Stimulated activated CD4-positive, alpha-beta T cell treated with anti-CD3 and anti-CD28 coated beads, TNF-alpha, amount 100 ng/mL, for 1 hour (primary cell): Measurements from ENCODE around the gene ALDH1A2.
"Not testable (repeated sequence)": the region's sequence is repeated elsewhere in the genome, so short reads cannot be mapped to it uniquely, and the experiment has no call there.

Experiments used
- DNase-seq, 3 donors: peaks; one replicate each; pipeline ENCODE4 v3.0.0-alpha.2; 2020; ENCODE audit warnings: low read depth in 3 of 3, low spot score in 1 of 3

The ALDH1A2 gene

DNA sequence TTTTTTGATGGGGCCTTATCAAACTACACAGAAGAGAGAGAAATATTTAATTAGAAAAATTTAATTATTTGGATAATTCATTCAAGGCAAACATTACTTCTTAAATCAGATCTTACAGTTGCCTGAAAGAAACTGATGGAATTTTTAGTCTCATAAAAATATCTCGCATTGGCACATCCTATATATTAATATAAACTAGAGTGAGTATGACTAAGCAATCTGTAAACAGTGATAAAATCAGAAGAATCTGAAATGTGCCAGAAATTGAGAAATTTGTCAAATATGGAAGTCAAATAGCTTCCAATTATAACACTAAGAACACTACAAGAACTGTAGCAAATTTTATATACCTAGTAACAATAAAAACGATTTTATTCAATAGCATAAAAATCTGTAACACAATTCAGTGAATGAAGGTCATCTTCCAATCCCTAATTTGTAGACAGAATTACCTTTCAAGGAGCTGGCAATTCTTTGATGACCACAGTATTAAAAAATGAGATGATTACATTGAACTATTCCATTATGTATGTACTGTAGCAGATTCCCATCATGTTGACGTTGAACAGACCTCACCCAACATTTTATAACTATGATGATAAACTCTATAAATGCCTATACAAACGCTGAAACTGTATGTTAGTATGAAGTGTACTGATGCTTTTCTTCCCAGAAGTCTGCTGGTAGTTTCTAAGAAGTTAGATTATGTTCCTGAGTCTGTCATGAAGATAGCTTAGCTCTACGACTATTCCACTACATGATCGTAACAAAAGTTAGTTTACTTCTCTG, 63.0 kb downstream of the ALDH1A2 start:
- DNase-seq: no peak

DNA sequence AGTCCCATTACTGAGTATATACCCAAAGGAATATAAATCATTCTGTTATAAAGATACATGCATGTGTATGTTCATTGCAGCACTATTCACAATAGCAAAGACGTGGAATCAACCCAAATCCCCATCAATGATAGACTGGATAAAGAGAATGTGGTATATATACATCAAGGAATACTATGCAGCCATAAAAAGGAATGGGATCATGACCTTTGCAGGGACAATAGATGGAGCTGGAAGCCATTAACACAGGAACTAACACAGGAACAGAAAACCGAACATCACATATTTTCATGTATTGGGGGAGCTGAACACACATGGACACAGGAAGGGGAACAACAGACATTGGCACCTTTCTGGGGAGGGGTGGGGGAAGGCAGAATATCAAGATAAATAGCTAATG, 65.8 kb downstream of the ALDH1A2 start:
- not testable (repeated sequence) for DNase-seq

DNA sequence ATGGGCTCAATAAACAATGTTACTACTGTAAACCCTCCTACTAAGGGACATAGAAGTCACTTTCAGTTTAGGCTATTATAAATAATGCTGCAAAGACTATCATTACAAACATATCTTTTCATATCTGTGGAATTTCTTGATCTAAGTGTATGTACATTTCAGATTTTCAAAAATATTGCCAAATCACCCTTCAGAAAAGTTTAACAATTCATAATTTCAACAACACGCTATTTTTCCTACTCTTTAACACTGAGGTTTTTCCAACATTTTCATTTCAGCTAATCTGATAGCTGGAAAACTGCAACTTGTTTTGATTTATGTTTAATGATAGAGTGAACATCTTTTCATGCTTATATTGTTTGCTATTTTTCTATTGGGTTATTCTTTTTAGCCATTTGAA, 69.0 kb downstream of the ALDH1A2 start:
- no peak for DNase-seq

DNA sequence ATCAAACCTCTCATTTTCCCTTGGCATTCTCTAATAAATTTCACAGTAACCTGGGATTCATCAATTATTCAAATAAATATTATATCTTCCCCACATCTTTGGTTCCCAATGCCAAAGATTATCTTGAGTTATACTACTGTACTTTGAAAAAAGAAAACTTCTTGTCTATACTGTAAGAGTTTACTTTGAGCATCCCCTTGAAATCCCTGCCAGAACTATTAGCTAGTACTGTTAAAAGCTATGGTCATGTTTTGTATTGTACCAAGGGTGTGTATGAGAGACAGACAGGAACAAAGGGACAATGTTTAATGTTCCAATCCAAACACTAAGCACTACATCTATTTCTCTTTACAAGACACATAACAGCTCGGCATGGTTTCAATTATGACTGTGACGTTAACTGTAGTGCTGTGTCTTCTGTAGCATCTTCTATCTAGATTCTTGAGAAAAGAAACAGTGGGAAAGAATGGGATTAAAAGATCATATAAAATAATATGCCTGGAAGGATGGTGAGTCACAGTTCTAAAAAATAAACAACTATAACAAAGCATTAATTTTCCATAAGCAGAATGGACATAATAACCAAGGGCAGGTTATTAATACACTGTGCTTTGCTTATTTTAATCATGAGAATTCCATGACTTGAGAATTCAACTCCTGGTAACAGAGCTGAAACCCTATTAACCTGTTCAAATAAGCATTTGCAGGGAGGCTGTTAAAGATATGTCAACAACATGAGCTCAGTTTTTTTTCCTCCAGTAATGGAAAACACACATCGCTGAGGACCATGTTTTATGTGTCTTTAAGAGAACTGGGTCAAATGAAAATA, 71.1 kb downstream of the ALDH1A2 start:
- DNase-seq: no peak

DNA sequence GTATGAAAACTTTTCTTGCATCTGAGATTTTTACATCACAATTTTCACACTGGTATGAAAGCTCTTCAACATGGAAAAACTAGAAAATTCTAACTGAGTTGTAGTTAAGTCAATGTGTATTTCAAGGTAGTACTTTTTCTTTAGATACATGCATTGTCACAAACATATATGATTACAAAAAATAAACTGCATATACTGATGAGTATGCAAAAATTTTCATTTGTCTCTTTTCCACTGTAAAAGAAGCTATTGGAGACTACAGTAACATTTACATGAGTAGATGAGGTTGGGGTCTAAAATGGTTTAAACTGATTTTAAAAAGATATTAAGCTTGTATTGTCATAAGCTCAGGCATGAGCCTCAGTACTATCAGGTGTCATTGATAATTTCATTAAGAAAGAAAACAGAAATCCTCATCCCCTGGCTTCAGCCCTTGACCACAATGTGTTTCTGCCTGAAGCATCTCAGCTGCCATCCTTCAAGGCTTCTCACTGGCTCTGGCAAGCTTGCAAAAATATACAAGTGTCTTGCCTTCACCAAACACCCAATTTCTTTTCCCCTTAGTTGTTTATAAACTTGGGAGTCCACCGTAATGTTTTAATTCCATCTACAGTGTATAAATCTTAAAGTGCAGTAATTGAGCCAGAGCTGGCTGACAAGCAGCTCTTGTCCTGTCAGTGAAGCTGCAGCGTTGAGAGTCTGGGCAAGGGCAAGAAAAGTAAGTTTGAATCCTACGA, 71.9 kb downstream of the ALDH1A2 start:
- DNase-seq: no peak

DNA sequence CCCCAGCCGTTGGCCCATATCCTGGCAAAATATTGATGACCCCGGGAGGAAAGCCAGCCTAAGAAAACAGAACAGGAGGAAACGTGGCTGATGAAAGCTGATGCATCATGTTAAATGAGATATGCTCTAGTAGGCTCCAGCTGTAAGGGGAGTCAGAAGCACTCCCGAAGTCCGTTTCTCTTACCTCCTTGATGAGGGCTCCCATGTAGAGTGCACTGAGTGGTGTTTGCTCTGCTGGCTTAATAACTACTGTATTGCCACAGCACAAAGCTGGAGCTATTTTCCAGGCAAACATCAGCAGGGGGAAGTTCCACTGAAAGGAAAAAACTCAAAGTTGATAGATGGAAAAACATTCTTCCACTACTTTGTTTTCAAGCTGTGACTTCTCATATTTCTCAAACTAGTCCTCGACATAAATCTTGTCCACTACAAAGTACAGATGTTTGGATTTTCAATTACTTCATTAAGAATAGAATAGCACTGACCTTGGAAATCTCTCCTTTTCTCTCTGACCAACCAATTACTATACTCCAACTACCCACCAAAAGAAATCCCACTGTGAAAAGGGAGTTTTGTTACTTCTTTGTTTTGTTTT, 72.7 kb downstream of the ALDH1A2 start:
- DNase-seq: no peak

DNA sequence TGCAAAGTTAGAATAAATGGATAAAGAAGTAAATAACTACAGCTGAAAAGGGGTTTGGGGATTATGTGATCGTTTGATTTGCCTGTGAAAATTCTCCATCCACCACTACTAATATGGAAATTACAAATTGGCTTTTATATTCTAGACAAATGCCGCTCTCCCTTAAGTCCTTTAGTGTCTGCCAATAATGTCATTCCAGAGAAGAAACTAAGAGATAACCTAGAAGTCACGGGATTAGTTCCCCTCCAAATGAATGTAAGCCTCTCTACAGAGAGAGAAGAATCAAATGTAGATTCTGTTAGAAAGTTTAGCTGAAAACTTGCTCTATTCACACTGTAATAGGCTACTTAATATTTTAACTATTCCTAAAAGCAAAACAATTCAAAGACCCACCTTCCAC, 92.0 kb downstream of the ALDH1A2 start:
- DNase-seq: no peak

DNA sequence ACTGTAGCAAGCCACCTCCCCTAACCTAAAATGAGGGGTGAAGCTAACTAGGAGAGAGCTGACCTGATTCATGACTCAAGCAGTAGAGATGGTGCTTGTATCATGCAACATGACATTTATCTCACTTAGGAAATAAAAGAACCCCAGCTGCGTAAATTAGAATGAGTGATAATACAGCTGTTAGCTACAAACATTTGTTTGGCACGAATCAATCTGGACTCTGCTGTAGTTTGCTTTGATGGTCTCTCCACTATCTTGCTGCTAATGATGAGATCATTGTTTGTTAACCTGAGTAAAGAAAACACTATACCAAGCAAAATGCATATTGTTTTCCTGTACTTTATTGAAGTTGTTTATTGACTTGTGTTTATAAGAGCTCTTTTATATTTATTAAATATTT, 92.6 kb downstream of the ALDH1A2 start:
- no peak for DNase-seq

DNA sequence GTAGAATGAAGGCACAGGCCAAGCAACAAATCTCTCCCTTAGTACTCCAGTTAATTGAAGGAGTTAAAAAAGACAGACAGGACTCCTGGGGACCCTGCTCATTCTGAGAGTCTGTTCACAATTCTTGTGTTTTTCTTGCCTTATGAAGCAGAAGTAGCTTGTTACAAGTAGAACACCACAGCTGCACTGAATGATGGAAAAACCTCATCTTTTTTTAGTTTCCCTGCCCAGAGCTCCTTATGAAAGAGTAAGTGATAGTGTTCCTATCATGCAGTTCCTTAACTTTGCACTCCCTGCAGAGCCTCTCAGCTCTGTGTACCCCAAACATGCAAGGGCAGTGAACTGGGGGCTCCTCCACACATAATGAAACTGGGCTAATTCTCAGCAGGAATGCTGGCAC, 95.5 kb downstream of the ALDH1A2 start:
- DNase-seq: no peak

DNA sequence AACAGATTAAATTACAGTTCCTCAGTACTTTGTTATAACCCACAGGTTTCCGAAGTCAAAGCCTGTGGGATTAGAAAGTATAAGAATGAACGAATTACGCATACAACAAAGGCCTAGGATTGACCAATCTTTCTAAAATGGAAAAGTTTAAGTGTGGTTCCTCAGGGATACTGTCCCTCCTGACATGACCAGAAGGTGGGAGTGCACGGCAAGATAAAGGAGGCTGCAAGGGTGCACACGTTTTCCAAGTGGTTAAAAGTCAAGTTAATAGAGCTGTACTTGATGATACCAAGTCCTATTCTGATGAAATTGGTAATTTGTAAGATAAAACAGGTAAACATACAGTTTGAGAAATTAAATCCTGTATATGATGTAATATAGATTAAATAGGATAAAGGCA, 96.2 kb downstream of the ALDH1A2 start:
- DNase-seq: no peak

DNA sequence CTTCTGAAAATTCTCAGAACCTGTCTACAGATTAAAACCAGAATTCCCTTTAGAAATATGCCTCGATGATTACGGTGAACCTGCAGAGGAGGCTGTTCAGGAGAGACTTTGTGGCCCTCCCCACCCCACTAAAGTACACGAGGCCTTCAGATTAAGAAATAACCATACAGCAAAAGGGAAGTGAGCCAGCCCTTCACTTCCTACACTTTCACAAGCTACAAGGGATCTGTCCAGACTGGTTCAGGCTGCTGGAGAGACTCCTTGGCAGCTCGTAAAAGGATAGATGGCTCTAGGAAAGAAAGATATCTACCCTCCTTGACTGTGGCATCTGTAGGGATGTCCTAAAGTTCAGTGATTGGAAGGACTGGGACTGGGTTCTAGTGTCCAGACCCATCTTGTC, 102.6 kb downstream of the ALDH1A2 start:
- no peak for DNase-seq

DNA sequence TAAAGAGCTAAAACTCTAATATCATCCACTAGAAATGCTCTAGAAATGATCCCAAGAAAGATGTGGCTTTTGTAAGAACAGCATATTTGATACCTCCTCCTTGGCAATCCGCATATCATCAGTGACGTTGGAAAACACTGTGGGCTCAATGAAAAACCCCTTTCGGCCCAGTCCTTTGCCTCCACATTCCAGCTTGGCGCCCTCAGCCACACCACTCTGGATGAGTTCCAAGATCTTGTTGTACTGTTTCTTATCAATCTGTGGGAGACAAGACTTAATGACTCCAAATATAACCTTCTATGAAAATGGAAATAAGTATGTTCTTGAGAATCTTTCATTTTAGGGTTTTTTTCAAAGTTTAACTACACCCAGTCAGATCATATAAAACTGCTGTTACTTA, 103.6 kb downstream of the ALDH1A2 start:
- DNase-seq: no peak

DNA sequence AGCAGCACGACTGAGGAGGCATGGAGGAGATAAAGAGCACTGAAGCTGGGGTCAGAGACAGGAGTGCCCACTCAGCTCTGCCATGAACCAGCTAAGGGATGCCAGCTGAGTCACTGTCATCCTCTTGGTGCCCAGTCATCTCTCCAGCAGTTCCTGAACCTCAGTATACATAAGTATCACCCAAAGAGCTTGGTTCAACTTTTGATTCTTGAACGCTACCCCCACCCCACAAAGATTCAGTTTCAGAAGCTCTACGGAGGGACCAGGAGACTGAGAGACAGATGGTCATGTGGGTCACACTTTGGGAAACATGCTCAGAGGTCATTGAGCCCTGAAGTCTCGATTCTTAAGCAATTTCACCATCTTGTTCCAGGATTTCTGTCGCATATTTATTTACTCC, 108.4 kb downstream of the ALDH1A2 start:
- no peak for DNase-seq

DNA sequence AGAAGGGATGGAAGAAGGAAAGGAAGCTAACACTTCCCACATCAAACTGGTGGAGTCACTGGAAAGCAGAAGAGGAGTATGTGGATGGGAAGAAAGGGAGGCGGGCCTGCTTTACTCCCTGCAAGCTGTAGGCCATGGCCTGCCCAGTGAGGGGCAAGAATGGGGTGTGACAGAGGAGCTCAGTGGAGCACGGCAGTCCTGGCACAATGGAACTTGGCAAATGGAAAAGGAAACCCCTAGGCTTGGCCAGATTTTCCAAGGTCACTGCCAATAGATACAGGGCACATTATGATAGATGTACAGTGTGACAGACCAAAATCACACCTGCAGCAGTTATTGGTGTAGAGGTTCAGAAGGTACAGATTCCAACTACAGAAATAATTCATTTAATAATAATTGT, 111.6 kb downstream of the ALDH1A2 start:
- DNase-seq: no peak

DNA sequence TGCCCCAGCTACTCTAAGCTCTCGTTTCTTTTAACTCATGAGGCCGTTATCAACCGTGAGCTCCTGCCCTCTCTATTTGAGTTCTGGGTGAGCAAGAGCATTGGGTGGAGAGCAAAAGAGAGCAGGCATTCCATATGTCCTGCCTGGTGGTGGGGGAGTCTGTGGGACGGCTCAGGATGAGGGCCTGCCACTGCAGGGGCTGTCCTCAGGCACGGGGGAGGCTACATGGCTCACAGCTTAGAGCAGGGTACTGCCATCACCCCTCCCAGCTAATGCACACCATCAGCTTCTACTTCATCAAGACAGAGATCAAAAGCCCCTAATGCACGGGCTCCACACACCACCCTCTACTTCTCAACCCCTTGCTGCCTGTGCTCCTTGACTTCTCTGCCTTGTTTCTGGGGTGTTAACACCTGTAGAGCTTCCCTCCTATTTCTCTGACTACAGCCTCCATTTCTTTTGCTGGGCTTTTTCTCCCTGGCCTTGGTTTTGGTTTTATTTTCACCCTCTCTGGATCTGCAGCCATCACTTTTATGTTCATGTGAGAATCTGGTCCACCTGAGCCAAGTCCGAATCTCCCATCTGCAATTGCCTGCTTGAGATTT, 114.1 kb downstream of the ALDH1A2 start:
- no peak for DNase-seq

DNA sequence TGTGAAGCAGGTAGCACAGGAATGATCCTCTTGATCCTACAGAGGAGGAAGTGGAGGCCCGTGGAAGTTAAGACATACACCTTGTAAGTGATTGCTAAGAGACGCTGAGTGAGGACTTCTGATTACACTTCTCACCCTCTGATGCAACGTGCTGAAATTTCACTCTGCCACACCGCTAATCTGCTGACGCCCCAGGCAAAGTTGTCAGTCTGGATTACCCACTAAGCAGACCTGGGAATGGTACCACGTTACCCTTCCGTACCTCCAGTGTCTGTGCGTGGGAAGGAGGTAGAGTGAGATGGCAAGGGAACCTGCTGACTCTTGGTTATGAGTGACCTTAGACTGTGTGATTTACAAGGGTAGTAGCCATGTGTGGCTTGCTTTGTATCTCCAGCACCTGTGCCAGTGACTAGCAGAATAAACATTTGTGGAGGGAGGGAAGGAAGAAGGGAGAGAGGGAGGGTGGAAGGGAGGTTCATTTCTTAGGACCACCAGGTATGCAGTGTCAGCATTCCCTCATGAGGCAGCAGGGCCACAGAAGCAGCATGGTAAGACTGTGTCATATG, 115.0 kb downstream of the ALDH1A2 start:
- DNase-seq: no peak

DNA sequence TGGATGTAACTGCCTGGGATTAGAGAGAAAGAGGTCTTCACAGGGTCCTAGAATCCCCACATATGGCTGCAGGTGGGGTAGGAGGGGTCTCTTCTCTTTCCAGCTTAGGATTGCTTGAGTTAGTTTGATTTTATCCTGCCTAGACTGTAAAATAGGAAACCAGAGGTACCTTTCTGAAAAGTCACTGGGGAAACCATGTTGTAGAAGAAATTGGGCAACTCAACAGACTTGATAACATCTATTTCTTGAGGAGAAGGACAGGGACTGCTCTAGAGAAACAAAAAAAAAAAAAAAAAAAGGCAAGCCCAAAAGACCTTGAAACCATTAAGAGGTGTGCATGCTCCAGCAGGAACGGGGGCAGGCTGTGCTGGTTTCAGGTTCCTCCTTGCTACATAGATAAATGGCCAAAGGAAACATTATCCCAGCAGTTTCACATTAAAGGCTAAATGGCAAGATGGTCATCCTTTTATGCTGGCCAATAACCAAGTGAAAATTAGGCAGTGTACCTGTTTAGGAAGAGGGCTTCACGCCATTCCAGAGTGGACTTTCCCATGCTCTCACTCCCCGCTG, 116.1 kb downstream of the ALDH1A2 start:
- DNase-seq: no peak

DNA sequence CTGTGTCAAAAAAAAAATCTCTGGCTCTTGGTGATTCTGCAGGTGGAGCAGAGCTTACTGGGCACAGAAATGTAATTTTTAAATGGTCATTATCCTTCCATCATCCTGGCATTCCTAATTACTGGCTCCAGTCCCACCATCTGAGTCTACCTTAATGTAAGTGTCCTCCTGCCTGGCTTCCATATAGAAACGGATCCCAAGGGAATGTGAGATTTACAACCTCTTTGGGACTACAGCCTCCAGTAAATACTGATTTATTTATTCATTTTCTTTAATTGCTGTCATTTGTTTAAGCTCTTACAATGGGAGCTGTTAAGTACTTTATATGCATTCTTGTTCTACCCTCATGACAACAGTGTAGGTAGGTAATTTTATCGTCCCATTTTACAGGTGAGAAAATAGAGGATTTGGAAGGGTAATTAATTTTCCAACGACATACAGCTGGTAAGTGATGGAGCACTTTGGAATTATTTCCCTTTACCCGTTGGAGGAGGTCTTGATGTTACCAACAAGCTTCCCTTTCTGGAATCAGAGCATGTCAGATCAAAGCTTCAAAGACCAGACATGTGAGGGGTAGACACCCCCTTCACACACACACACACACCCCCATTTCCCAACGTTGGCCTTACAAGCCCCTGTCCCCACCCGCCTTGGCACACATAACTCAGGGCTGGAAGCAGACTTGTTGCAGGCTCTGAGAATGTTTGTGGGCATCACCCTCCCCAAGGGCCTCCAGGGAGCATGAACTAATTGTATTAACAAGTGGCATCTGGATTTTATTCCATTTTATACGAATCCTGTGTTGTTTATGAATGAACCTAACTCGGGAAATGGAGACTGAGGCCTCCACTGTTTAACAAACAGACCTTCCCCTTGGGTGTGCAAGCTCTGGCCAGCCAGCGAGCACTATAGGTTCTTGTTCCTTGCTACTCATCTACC, 116.9 kb downstream of the ALDH1A2 start:
- no peak for DNase-seq

DNA sequence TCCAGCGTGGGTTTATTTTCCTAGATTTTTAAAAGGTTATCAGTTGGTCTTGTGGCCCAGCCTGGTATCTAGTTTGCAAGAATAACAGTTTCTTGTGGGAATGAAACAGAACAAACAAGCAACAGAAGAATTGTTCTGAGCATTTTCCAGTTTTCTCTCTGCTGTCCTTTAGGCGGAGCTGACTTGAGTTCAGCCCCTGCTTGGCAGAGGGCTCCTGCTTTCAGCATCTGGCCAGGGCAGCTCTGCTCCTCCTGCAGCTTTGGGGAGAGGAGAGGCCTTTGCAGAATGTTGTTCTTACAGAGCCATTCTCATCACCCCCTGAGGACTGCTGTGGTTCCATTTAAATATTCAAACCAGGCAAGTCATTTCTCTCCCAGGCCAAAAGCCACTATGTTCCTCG, 117.7 kb downstream of the ALDH1A2 start:
- DNase-seq: no peak
